DLD1 (cell line): ENCODE measurements around the gene GZMM.

Experiments used
- in situ Hi-C: cut with HindIII; loops from 2 replicates; pipeline ENCODE4 v1.10.0; 2017; ENCODE audit warnings: low sequenced_read_pairs

GZMM gene

GRCh38 chr19:533364-534058 lies 10.3 kb upstream of the GZMM start:
- in situ Hi-C loops, result no loop called here

DNA sequence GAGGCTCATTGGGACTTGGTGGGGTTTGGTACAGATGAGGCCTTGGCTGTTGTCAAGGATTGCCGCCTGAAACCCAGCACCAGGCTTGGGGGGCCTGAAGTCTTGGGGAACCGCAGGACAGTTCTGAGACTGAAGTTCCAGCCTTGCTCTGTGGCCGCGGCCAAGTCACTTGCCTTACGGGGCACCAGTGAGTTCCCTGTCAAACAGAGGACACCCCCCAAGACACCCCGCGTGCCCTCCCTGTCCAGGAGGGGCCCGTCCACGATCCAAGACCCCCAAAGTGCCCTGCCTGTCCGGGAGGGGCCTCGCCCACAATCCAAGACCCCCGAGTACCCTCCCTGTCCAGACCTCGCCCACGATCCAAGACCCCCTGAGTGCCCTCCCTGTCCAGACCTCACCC lies 9.8 kb upstream of the GZMM start:
- in situ Hi-C loops, result no loop called here

GRCh38 chr19:535017-535835 lies 8.6 kb upstream of the GZMM start:
- in situ Hi-C loops, result no loop called here

- in situ Hi-C loops, result no loop called here
Measured at GRCh38 chr19:536031-536880, 7.6 kb upstream of the GZMM start.

DNA sequence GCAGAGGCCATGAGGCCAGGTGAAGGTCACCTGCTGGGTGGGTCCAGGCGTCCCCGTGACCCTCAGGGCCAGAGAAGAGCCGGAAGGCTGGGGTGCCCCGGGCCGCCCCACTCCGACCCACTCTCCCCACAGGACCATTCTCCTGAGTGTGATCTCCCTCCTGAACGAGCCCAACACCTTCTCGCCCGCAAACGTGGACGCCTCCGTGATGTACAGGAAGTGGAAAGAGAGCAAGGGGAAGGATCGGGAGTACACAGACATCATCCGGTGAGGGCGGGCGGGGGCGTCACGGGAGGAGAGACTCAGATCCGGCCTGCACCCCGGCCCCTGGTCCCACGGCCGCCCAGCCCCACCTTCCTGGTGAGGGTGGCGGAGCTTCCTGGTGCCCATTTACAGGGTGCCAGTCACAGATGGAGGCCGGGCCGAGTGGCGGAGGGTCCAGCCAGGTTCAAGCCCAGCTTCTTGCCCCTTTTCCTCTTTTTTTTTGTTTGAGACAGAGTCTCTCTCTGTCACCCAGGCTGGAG lies 6.9 kb upstream of the GZMM start:
- in situ Hi-C loops, result no loop called here

DNA sequence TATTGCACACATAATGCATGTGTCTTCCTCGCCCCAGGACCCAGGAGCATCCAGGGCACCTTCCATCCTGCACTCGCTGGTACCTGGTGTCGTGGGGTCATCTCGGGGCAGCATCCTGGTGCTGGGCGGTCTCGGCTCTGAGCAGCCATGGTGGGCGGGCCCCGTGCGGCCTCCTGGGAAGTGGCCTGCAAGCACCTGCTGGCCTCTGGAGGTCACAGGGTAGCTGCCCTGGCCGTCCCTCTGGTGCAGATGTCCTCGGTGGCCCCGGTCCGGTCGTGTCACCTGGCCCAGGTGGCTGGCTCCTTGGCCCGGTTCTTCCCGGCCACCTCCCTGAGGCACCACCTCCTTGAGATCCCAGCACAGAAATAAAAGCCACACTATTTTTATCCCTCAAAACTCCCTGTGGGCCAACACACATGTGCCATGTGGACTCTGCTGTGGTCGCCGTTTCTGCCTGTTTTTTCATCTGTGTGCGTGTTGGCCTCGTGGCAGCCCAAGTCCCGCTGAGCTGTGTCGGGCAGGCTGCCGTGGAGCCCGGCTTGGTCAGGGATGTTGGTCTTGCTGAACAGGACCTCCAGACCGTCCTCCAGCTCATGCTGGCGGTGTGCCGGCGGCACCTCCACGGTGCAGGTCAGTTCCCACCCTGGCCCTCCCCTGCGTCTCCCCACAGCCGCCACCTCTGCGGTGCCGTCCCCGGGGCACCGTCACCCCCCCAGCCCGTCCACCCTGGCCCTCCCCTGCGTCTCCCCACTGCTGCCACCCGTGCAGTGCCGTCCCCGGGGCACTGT lies 5.0 kb upstream of the GZMM start:
- in situ Hi-C loops, result no loop called here

DNA sequence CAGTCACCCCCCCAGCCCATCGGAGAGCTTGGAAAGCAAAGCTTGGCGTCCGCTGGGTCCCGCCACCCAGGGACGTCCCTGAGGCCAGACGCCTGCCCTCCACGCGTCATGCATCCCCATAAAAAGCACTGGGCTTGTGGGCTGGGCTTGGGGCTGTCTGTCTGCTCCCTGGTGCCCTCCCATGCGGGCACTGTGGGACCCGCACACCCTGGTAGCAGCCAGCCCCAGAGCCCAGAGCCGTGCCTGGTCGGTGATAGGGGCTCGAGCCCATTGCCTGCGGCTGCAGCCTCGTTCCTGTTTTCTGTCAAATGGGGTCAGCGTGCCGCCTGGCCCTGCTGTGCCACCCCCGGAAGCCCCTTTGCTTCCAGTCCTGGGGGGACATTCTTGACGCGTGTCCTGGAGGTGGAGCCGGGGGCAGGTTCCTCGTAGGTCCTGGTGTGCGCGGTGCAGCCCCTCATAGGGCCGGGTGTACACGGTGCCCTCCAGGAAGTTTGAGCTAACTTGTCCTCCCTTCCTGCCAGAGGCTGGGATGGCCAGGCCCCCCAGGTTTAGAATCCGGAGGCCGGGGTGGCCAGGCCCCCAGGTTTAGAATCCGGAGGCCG lies 4.3 kb upstream of the GZMM start:
- in situ Hi-C loops, result no loop called here

DNA sequence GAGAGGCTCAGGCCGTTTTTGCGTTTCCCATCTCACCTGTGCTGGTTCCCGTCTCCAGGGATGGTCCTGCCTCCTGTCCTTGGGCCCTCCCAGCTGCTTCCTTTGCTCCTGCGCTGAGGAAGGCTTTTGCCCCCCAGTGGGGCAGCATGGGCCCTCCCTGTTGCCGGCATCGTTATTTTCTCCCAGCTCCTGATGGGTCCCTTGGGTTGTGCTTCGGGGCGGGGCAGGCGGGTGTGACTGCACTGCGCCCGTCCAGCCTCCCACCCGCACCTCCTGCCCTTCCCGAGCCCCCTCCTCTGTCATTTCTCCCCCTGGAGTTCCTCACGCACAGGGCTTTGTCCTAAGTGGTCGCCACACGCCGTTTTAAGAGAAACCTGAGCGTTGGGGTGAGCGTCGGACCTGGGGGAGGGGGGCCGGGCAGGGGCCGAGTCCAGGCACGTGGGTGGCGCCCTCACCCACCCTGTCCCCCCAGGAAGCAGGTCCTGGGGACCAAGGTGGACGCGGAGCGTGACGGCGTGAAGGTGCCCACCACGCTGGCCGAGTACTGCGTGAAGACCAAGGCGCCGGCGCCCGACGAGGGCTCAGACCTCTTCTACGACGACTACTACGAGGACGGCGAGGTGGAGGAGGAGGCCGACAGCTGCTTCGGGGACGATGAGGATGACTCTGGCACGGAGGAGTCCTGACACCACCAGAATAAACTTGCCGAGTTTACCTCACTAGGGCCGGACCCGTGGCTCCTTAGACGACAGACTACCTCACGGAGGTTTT lies 2.8 kb upstream of the GZMM start:
- in situ Hi-C loops, result no loop called here

GRCh38 chr19:541699-542098 lies 2.2 kb upstream of the GZMM start:
- in situ Hi-C loops, result no loop called here

DNA sequence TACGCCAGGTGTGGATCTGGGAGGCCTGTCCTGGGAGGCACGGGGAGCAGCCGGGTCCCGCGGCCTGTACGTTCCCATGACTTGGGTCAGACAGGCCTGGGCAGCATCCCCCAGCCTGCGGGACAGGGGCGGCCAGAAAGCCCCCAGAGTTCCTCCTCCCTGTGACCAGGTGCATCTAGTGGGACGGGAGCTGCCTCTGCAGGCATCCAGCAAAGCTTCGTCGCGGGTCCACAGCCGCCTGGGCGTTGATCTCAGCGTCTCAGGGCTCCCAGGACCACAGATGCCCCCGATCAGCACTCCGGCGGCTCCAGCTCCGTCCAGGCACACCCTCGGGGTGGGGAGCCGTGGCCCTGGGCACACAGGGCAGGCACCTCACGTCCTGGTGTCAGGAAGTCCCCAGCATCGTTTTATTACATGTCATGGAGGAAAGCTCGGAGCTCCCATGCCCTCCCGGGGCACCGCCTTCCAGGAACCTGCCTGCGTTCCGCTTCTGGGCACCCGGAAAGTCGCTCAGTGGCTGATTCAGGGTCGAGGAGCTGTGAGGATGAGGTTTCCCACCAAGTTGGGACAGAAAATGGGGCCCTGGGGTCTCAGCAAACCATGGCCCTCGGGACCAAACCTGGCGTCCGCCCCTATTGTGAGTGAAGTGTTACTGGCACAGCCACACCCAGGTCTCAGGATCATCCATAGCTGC lies 1.5 kb upstream of the GZMM start:
- in situ Hi-C loops, result no loop called here

GRCh38 chr19:547117-547516 lies 3.3 kb downstream of the GZMM start:
- in situ Hi-C loops, result no loop called here

DNA sequence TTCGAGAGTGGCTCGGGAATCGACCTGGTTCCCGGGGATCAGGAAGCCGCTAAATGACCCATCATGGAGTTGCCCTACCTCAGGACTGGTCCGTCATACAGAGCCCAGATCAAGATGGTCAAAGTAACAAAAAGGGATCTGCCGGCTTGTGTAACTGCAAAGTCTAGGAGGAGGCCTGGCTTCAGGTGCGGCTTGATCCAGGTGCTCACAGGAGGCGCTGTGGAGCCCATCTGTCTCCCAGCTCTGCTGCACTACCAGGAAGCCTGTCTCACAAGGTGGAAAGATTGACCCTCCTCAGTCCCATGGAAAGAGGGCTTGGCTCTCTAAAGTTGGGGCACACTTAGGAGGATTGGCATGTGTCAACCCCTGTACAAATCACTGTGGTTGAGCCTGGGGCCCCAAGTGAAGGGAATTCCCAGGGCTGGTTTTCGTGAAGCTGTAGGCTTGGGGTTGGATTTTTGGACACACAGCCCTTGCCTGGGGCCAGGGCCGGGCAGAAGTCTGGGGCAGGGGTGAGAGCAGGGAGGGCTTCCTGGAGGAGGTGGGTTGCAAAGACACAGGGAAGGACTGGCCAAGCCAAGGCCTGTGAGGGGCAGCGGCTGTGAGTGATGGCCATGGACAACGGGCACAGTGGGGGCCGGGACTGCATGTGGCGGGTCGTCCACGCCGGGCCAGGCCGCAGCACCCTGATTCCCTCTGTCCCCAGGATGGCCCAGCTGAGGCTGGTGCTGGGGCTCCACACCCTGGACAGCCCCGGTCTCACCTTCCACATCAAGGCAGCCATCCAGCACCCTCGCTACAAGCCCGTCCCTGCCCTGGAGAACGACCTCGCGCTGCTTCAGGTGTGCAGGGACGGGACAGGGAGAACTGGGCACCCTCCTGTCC lies 4.2 kb downstream of the GZMM start:
- in situ Hi-C loops, result no loop called here

GRCh38 chr19:548886-549830 lies 5.3 kb downstream of the GZMM start:
- in situ Hi-C loops, result no loop called here

DNA sequence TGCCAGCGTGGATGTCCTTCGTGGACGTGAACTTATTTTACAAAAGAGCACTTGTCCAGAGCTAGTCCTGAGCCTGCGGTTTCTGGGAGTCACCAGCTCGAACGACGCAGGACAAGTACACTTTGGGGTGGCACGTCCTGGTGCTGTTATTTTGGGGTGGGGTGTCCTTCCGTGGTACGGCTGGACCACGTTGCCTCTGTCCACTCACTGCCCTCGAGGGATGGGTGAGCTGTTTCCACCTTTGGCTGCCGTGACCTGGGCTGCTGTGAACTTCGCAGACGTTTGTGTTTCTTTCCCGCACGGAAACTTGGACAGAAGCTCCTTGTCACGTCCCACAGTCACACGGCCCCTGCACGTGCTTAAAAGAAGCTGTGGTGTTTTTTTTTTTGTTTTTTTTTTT lies 11.0 kb downstream of the GZMM start:
- in situ Hi-C loops, result no loop called here

DNA sequence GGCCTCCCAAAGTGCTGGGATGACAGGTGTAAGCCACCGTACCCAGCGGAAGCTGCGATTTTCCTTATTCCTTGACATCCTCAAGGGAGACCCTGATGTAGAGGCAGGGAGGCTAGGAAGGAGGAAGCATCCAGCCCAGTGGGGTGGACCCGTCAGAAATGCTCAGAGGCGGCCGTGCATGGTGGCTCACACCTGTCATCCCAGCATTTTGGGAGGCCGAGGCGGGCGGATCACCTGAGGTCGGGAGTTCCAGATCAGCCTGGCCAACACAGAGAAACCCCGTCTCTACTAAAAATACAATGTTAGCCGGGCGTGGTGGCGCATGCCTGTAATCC lies 11.6 kb downstream of the GZMM start:
- in situ Hi-C loops, result no loop called here

- in situ Hi-C loops, result no loop called here
Measured at GRCh38 chr19:556611-557382, 12.9 kb downstream of the GZMM start.
